MCF 10A (cell line): ENCODE data around the gene CYP3A5. TPM values are rescaled to one million over a fixed set of nuclear protein-coding genes. Genes with fewer than 3 reads are reported as not detected.

Source experiments
- BruUV-seq: library from RNA; stranded (reverse); fragments of 400-500 nt; replicated peaks from 2 replicates; lab custom pipeline; 2021; lab: Mats Ljungman, UMichigan
- CTCF ChIA-PET: fragments of 300-600 bp; sonication (Branson Sonifier 250); formaldehyde crosslinking; extraction: SDS; loops from one replicate; lab custom pipeline; 2021; ENCODE audit warnings: antibody characterized with exemption, inconsistent platforms; lab: Yijun Ruan, JAX
- POLR2A ChIA-PET: fragments of 300-600, 350-650 bp; sonication (Branson Sonifier 250); formaldehyde crosslinking; extraction: SDS; loops from one replicate; lab custom pipeline; 2020; ENCODE audit warnings: antibody characterized with exemption, inconsistent platforms; lab: Yijun Ruan, JAX
- DNase-seq: peaks from one replicate; pipeline ENCODE4 v3.0.0-alpha.2; 2018; ENCODE audit not compliant: unreplicated experiment
- H3K27ac Mint-ChIP-seq: one replicate; pipeline ENCODE4 v1.8.0; 2022; ENCODE audit warnings: mild to moderate bottlenecking, low read depth, mixed read lengths; ENCODE audit not compliant: unreplicated experiment
- H3K27me3 Mint-ChIP-seq: one replicate; pipeline ENCODE4 v1.8.0; 2022; ENCODE audit warnings: mixed read lengths; ENCODE audit not compliant: insufficient read depth, unreplicated experiment
- H3K36me3 Mint-ChIP-seq: one replicate; pipeline ENCODE4 v1.8.0; 2022; ENCODE audit warnings: mild to moderate bottlenecking, moderate library complexity, mixed read lengths; ENCODE audit not compliant: insufficient read depth, unreplicated experiment
- H3K4me1 Mint-ChIP-seq: one replicate; pipeline ENCODE4 v1.8.0; 2022; ENCODE audit warnings: mixed read lengths; ENCODE audit not compliant: insufficient read depth, unreplicated experiment
- H3K4me3 Mint-ChIP-seq: one replicate; pipeline ENCODE4 v1.8.0; 2022; ENCODE audit warnings: mild to moderate bottlenecking, moderate library complexity, mixed read lengths; ENCODE audit not compliant: unreplicated experiment
- H3K9me3 Mint-ChIP-seq: one replicate; pipeline ENCODE4 v1.8.0; 2022; ENCODE audit warnings: mixed read lengths; ENCODE audit not compliant: unreplicated experiment
- intact Hi-C: fragments of 100-400 bp; cut with micrococcal nuclease; formaldehyde crosslinking; loops from 2 replicates; pipeline ENCODE4 v1.14.1; 2022
- total RNA-seq: library from RNA; stranded (reverse); gene quantifications from 2 replicates; pipeline ENCODE4 v1.2.3, GENCODE V29; 2022
- TF ChIP-seq, protein P1 (sequence below): fragments of 200-600 bp; IDR thresholded peaks from one replicate; pipeline ENCODE4 v1.8.0; 2022; ENCODE audit warnings: antibody characterized with exemption, mild to moderate bottlenecking; ENCODE audit not compliant: unreplicated experiment

Gene CYP3A5
- total RNA-seq, 1 experiment from 2014 or later, result 0.58 TPM

DNA sequence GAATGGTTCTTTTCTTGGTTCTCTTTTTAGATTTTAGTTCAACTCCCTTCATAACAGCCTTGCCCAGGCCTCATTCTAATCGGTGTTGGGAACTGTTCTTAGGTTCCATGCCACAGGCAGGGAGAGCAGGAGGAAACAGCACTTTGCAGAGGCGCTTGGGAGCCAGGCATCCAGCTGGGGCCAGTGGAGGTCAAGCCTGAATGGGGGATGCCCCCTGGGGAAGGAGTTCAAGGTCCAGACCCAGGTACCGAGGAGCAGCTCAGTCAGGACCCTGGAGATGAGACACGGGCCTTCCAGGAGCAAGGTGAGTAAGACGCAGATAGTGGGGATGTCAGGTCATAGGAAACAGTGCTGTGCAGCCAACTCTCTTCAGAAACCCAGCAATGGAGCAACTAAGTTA, 58.5 kb downstream of the CYP3A5 start:
- CTCF ChIA-PET, result interaction anchor here (0.7 kb wide), 1 partner anchor 87 kb away, joined by 4 read pairs; no protein-coding TSS in a partner anchor
- H3K4me3 Mint-ChIP-seq, result no peak overlapping the region
- POLR2A ChIA-PET, result interaction anchor here (0.8 kb wide), 1 partner anchor 64 kb away, joined by 3 read pairs; no protein-coding TSS in a partner anchor
- no TSS peak for BruUV-seq
- peak overlapping the region; percentile 75 for H3K27ac Mint-ChIP-seq
- DNase-seq, result no peak
- H3K9me3 Mint-ChIP-seq, result no peaks in the 10 kb centered on the region
- TF ChIP-seq, protein P1, sequence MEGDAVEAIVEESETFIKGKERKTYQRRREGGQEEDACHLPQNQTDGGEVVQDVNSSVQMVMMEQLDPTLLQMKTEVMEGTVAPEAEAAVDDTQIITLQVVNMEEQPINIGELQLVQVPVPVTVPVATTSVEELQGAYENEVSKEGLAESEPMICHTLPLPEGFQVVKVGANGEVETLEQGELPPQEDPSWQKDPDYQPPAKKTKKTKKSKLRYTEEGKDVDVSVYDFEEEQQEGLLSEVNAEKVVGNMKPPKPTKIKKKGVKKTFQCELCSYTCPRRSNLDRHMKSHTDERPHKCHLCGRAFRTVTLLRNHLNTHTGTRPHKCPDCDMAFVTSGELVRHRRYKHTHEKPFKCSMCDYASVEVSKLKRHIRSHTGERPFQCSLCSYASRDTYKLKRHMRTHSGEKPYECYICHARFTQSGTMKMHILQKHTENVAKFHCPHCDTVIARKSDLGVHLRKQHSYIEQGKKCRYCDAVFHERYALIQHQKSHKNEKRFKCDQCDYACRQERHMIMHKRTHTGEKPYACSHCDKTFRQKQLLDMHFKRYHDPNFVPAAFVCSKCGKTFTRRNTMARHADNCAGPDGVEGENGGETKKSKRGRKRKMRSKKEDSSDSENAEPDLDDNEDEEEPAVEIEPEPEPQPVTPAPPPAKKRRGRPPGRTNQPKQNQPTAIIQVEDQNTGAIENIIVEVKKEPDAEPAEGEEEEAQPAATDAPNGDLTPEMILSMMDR, result no peak
- no peaks in the 10 kb centered on the region for H3K27me3 Mint-ChIP-seq
- intact Hi-C loops, result no loop called here
- peaks cover 82% of the 10 kb centered on the region for H3K36me3 Mint-ChIP-seq
- H3K4me1 Mint-ChIP-seq, result peaks cover 24% of the 10 kb centered on the region

DNA sequence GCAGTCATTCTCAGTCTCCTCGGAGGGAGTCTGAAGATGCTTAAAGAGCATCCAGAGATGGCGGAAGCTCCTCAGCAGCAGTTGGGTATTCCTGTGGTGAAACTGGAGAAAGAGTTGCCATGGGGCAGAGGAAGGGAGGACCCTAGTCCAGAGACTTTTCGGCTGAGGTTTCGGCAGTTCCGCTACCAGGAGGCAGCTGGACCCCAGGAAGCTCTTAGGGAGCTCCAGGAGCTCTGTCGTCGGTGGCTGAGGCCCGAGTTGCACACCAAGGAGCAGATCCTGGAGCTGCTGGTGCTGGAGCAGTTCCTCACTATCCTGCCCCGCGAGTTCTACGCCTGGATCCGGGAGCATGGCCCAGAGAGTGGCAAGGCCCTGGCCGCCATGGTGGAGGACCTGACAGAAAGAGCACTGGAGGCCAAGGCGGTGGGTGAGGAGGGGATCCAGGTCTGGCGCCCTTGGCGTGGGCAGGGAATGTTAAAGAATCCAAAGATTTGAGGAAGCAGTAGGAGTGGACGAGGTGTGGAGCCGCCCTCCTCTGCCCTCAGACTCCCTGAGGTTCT, 60.1 kb downstream of the CYP3A5 start:
- peaks cover 24% of the 10 kb centered on the region for H3K4me1 Mint-ChIP-seq
- H3K27me3 Mint-ChIP-seq, result no peaks in the 10 kb centered on the region
- ChIA-PET POLR2A (interaction anchor here (0.6 to 4.3 kb wide), 5 partner anchors 10 to 209 kb away, joined by 3 to 51 read pairs (median 4); partner anchors contain the start of gene CYP3A43), CTCF (interaction anchor here (0.7 kb wide), 1 partner anchor 17 kb away, joined by 4 read pairs; no protein-coding TSS in a partner anchor)
- H3K36me3 Mint-ChIP-seq, result peaks cover 66% of the 10 kb centered on the region
- H3K27ac Mint-ChIP-seq, result peak overlapping the region; percentile 93
- DNase-seq, result no peak
- TF ChIP-seq, protein P1, result no peak
- intact Hi-C loops, result loop anchor here (5.0 to 10.0 kb wide), 2 partner anchors 145 to 218 kb away; partner anchors contain the start of gene ZNF789
- no peak overlapping the region for H3K4me3 Mint-ChIP-seq
- H3K9me3 Mint-ChIP-seq, result no peaks in the 10 kb centered on the region
- BruUV-seq, result no TSS peak

DNA sequence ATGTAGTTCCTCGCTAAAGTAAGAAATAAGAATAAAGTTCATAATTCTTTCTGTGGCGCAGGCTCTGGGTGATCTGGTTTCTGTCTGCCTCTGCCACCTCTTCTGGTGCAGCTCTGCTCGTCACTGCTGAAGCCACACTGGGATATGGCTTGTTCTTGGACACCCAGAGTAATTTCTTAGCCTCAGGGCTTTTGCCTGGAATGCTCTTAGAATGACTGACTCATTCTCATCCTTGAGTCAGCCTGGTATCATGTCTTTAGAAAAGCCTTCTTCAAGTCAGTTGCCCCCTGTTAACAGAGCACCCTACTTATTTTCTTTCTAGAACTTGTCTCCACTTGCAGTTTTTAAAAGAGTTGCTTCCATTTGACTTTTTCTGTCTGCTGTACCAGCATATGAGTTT, 61.1 kb downstream of the CYP3A5 start:
- peaks cover 58% of the 10 kb centered on the region for H3K36me3 Mint-ChIP-seq
- peak; percentile 72 for DNase-seq
- H3K4me1 Mint-ChIP-seq, result peaks cover 24% of the 10 kb centered on the region
- BruUV-seq, result no TSS peak
- POLR2A ChIA-PET, result interaction anchor here (0.7 to 4.3 kb wide), 13 partner anchors 11 to 212 kb away, joined by 3 to 55 read pairs (median 14); partner anchors contain the start of genes CYP3A43, ZKSCAN5, ZNF394 and ZNF655
- no peaks in the 10 kb centered on the region for H3K9me3 Mint-ChIP-seq
- intact Hi-C loops, result loop anchor here (5.0 to 10.0 kb wide), 2 partner anchors 144 to 219 kb away; partner anchors contain the start of gene ZNF789
- H3K4me3 Mint-ChIP-seq, result peak overlapping the region; percentile 90
- H3K27ac Mint-ChIP-seq, result peak overlapping the region; percentile 93
- TF ChIP-seq, protein P1, result no peak
- CTCF ChIA-PET, result no interaction called here
- H3K27me3 Mint-ChIP-seq, result no peaks in the 10 kb centered on the region

DNA sequence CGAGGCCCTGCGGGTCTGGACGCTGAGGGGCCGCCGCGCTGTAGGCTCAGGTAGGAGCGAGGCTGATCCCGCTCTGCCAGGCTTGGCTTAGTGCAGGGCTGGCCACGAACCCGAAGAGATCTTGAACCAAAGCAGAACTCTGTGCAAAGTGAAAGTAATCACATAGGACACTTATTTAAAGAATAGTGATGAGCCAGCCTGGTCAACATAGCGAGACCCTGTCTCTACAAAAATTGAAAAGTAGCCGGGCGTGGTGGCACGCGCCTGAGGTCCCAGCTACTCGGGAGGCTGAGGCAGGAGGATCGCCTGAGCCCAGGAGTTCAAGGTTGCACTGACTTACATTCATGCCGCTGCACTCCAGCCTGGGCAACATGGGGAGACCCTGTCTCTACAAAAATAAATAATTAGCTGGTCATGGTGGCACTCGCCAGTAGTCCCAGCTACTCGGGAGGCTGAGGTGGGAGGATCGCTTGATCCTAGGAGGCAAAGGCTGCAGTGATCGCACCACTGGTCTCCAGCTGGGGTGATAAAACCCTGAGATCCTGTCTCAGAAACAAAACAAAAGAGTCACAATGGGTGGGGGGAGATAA, 62.5 kb downstream of the CYP3A5 start:
- POLR2A ChIA-PET, result interaction anchor here (0.6 to 4.3 kb wide), 24 partner anchors 9 to 301 kb away, joined by 3 to 55 read pairs (median 6); partner anchors contain the start of genes CYP3A43, FAM200A, TRIM4 and ZKSCAN5
- H3K36me3 Mint-ChIP-seq, result peaks cover 44% of the 10 kb centered on the region
- intact Hi-C loops, result loop anchor here (2.0 to 10.0 kb wide), 3 partner anchors 112 to 220 kb away; partner anchors contain the start of genes ZKSCAN5 and ZNF789
- CTCF ChIA-PET, result interaction anchor here (0.8 to 1.3 kb wide), 6 partner anchors 12 to 377 kb away, joined by 3 to 8 read pairs (median 3); no protein-coding TSS in a partner anchor
- DNase-seq, result no peak
- H3K27me3 Mint-ChIP-seq, result no peaks in the 10 kb centered on the region
- TF ChIP-seq, protein P1, result no peak
- peaks cover 24% of the 10 kb centered on the region for H3K4me1 Mint-ChIP-seq
- no peaks in the 10 kb centered on the region for H3K9me3 Mint-ChIP-seq
- BruUV-seq, result TSS peak; percentile 45
- peak overlapping the region; percentile 90 for H3K4me3 Mint-ChIP-seq
- H3K27ac Mint-ChIP-seq, result peak overlapping the region; percentile 93
